ENCODE measurements around the gene TMOD3. TPM values are rescaled to one million over a fixed set of nuclear protein-coding genes. Genes with fewer than 3 reads are reported as not detected.

TMOD3 gene
- polyA plus RNA-seq, 1 experiment: 5.8 TPM

- DNase-seq (ENCODE audit: low read depth): no peak
- TF ChIP-seq, protein P1, sequence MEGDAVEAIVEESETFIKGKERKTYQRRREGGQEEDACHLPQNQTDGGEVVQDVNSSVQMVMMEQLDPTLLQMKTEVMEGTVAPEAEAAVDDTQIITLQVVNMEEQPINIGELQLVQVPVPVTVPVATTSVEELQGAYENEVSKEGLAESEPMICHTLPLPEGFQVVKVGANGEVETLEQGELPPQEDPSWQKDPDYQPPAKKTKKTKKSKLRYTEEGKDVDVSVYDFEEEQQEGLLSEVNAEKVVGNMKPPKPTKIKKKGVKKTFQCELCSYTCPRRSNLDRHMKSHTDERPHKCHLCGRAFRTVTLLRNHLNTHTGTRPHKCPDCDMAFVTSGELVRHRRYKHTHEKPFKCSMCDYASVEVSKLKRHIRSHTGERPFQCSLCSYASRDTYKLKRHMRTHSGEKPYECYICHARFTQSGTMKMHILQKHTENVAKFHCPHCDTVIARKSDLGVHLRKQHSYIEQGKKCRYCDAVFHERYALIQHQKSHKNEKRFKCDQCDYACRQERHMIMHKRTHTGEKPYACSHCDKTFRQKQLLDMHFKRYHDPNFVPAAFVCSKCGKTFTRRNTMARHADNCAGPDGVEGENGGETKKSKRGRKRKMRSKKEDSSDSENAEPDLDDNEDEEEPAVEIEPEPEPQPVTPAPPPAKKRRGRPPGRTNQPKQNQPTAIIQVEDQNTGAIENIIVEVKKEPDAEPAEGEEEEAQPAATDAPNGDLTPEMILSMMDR (IDR thresholded peaks at IDR 0.05; ENCODE audit: insufficient read depth, low read depth, low read length): no peak
- no peak overlapping the region for H3K4me3 ChIP-seq (ENCODE audit: low read depth, low read length)
- ChIA-PET POLR2A (no interaction called here), CTCF (no interaction called here)
- H3K27me3 ChIP-seq (ENCODE audit: control insufficient read depth, insufficient read depth, low read length): no peaks in the 10 kb centered on the region
- H3K36me3 ChIP-seq (ENCODE audit: control insufficient read depth, insufficient read depth, low read length): peaks cover 1% of the 10 kb centered on the region
Observed at GRCh38 chr15:51864408-51865056, 35.1 kb downstream of the TMOD3 start.

- no peak for DNase-seq (ENCODE audit: low read depth)
- Histone ChIP-seq H3K36me3 (ENCODE audit: control insufficient read depth, insufficient read depth, low read length) (no peaks in the 10 kb centered on the region; the same call in 1 of the 2 replicates), H3K27me3 (ENCODE audit: control insufficient read depth, insufficient read depth, low read length) (no peaks in the 10 kb centered on the region), H3K4me3 (ENCODE audit: low read depth, low read length) (no peak overlapping the region)
- CTCF ChIA-PET: no interaction called here
- POLR2A ChIA-PET: no interaction called here
- TF ChIP-seq, protein P1 (IDR thresholded peaks at IDR 0.05; ENCODE audit: insufficient read depth, low read depth, low read length): no peak
Observed at GRCh38 chr15:51865317-51865716, 35.9 kb downstream of the TMOD3 start.

- DNase-seq (ENCODE audit: low read depth): no peak
- ChIA-PET POLR2A (no interaction called here), CTCF (interaction anchor here (0.5 to 1.1 kb wide), 2 partner anchors 39 to 216 kb away, joined by 3 read pairs; no protein-coding TSS in a partner anchor)
- Histone ChIP-seq H3K27me3 (ENCODE audit: control insufficient read depth, insufficient read depth, low read length) (no peaks in the 10 kb centered on the region), H3K4me3 (ENCODE audit: low read depth, low read length) (no peak overlapping the region), H3K36me3 (ENCODE audit: control insufficient read depth, insufficient read depth, low read length) (no peaks in the 10 kb centered on the region; the same call in 1 of the 2 replicates)
- TF ChIP-seq, protein P1 (IDR thresholded peaks at IDR 0.05; ENCODE audit: insufficient read depth, low read depth, low read length): no peak
Observed at GRCh38 chr15:51866161-51866560, 36.7 kb downstream of the TMOD3 start.

- no peak for DNase-seq (ENCODE audit: low read depth)
- Histone ChIP-seq H3K4me3 (ENCODE audit: low read depth, low read length) (no peak overlapping the region), H3K36me3 (ENCODE audit: control insufficient read depth, insufficient read depth, low read length) (no peaks in the 10 kb centered on the region; the same call in 1 of the 2 replicates), H3K27me3 (ENCODE audit: control insufficient read depth, insufficient read depth, low read length) (no peaks in the 10 kb centered on the region)
- TF ChIP-seq, protein P1 (IDR thresholded peaks at IDR 0.05; ENCODE audit: insufficient read depth, low read depth, low read length): no peak
- ChIA-PET POLR2A (no interaction called here), CTCF (interaction anchor here (1.1 kb wide), 1 partner anchor 216 kb away, joined by 3 read pairs; no protein-coding TSS in a partner anchor)
Observed at GRCh38 chr15:51866751-51867150, 37.3 kb downstream of the TMOD3 start.

- POLR2A ChIA-PET: no interaction called here
- H3K27me3 ChIP-seq (ENCODE audit: control insufficient read depth, insufficient read depth, low read length): no peaks in the 10 kb centered on the region
- H3K4me3 ChIP-seq (ENCODE audit: low read depth, low read length): no peak overlapping the region
- CTCF ChIA-PET: no interaction called here
- DNase-seq (ENCODE audit: low read depth): peak; percentile 45
- H3K36me3 ChIP-seq (ENCODE audit: control insufficient read depth, insufficient read depth, low read length): peaks cover 1% of the 10 kb centered on the region; the same call in 1 of the 2 replicates
- TF ChIP-seq, protein P1 (IDR thresholded peaks at IDR 0.05; ENCODE audit: insufficient read depth, low read depth, low read length): no peak
Observed at GRCh38 chr15:51869060-51869421, 39.6 kb downstream of the TMOD3 start.
